Right ventricle myocardium superior (tissue), 1 donor: ENCODE measurements around the gene HIPK2. TPM values are rescaled to one million over a fixed set of nuclear protein-coding genes. Genes with fewer than 3 reads are reported as not detected.

Experiments
- ATAC-seq: fragments of 200-7000 bp; cut with Tn5 transposase; one replicate; pipeline ENCODE4 v1.9.1; 2020; ENCODE audit warnings: mild to moderate bottlenecking; ENCODE audit not compliant: poor library complexity
- DNase-seq: peaks from one replicate; pipeline ENCODE4 v3.0.0-alpha.2; 2020
- intact Hi-C: fragments of 100-400 bp; cut with DNase I; formaldehyde crosslinking; loops from one replicate; pipeline ENCODE4 v1.11.2; 2022
- total RNA-seq: library from RNA; stranded (reverse); fragmentation: NEBNext Ultra II Directional; extraction: Animal tissue kit (Norgen Biotek cat#: 25700); gene quantifications from one replicate; pipeline ENCODE4 v1.2.1, GENCODE V29; 2021
- donor health status: DM: no; HTN: yes; CAD: no; lungs with severe emphysema.

The HIPK2 gene
- total RNA-seq, 1 donor from 2014 or later = 88.5 TPM

GRCh38 chr7:139595806-139596205 lies 182.0 kb downstream of the HIPK2 start:
- DNase-seq (no peak), ATAC-seq (no peak)
- intact Hi-C loops = no loop called here

DNA sequence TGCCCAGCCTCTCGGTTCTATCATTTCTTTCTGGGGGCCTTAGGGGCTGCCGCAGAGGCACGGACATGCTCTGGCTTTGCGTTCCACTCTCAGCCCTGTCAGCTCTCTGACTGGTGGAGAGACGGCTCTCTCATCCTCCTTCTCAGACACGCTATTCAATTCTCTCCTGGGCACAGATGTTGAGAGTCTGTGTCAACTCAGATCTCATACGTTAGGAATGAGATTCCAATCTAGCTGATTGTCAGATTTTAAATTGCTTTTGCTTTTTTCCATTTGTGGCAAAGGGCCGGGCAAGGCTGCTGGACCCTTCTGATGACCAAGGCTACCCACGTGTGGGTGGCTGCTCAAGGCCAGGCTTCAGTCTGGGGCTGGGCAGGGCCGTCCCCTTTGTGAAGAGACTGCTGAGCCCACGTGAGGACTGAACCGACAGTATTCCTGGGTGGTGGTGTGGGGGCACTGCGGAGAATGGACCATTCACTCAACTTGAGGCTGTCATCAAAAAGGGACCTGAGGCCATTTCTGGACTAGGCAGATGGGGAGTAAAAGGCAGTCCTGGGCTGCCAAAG lies 182.8 kb downstream of the HIPK2 start:
- intact Hi-C loops = no loop called here
- DNase-seq (no peak), ATAC-seq (no peak)

GRCh38 chr7:139594090-139594489 lies 183.7 kb downstream of the HIPK2 start:
- intact Hi-C loops = no loop called here
- no peak for DNase-seq
- ATAC-seq = no peak

- intact Hi-C loops = no loop called here
- ATAC-seq (no peak), DNase-seq (no peak)
Measured at GRCh38 chr7:139592801-139593461, 184.9 kb downstream of the HIPK2 start.

DNA sequence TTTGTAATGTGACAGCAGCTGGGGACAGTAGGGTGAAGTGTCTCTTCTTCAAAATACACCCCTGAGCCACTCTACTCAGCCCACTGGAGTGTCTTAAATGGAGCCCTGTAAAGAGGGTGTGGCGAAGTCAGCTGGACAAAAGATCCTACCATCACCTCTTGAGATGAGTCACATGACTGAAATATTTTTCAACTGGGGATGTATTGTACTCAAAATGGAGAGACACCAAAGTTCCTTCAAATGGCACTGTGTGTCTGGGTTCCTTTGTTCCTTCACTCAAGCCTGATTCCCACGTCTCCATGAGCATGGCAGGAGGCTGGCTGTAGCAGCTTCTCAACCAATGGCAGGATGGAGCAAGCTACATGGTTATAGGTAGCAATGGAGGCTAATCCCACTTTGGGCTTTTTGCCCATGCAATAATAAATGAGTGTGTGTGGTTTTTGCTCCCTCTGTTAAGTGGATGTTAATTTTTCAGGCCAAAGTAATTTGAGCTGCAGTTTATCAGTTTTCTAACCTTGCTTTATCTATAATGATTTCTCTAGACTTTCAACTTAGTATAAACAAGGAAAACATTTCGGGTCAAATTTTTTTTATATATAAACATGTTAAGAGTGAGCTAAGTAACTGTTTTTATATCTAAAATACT lies 186.1 kb downstream of the HIPK2 start:
- ATAC-seq = no peak
- intact Hi-C loops = no loop called here
- DNase-seq = no peak

DNA sequence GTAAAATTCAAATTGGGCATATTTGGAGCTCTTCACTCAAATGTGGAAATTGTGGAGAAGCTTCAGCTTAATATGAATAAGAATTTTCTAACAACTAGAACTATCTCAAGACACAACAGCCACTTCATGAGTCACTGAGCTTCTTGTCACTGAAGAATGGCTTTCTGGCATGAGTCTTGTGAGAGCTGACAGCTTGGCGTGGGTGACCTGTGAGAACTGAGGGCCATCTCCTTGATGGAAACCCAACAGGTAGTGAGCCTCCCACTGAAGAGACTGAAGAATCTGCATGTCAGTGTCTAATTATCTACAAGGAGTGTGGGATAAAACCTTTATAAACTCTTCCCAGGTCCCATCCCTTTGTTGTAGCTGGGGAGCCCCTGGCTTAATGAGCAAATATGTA lies 188.3 kb downstream of the HIPK2 start:
- DNase-seq (no peak), ATAC-seq (no peak)
- intact Hi-C loops = no loop called here

DNA sequence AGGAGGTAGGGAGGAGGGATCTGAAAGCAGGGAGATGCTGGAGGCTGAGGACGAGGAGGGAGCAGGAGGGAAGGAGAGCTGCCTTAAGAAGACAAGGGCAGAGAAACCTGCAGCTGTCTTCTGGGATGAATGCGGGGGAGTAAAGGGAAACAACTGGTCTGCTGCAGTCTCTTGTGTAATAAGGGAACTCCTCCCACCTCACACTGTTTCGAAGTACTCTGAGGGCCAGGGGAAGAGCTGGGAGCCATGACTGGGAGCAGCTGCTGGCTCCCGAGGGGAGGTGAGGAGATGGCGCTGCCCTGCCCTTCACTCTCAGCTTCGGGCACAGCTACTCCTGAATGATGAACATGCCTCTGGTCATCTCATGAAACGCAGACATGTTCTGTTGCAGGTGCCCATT lies 189.2 kb downstream of the HIPK2 start:
- DNase-seq = no peak
- intact Hi-C loops = no loop called here
- peak; percentile 66 for ATAC-seq

DNA sequence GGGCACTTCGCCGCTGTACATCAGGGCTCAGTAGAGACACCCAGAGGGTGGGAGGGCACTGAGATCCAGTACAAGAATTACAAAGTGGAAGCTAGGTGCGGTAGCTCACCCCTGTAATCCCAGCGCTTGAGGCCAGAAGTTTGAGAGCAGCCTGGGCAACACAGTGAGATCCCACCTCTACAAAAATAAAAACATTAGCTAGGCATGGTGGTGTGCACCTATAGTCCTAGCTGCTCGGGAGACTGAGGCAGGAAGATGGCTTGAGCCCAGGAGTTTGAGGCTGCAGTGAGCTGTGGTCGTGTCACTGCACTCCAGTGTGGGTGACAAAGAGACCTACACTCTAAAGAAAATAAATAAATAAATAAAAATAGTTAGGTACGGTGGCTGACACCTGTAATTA lies 190.3 kb downstream of the HIPK2 start:
- intact Hi-C loops = no loop called here

GRCh38 chr7:139586286-139586685 lies 191.5 kb downstream of the HIPK2 start:
- intact Hi-C loops = no loop called here
- DNase-seq (no peak), ATAC-seq (no peak)

More for the DNA sequence above, 190.3 kb downstream of the HIPK2 start:
- DNase-seq (no peak), ATAC-seq (no peak)

- DNase-seq = no peak
- intact Hi-C loops = no loop called here
- ATAC-seq = no peak
Measured at GRCh38 chr7:139585042-139585441, 192.8 kb downstream of the HIPK2 start.

GRCh38 chr7:139583826-139584553 lies 193.8 kb downstream of the HIPK2 start:
- ATAC-seq (no peak), DNase-seq (no peak)
- intact Hi-C loops = no loop called here

DNA sequence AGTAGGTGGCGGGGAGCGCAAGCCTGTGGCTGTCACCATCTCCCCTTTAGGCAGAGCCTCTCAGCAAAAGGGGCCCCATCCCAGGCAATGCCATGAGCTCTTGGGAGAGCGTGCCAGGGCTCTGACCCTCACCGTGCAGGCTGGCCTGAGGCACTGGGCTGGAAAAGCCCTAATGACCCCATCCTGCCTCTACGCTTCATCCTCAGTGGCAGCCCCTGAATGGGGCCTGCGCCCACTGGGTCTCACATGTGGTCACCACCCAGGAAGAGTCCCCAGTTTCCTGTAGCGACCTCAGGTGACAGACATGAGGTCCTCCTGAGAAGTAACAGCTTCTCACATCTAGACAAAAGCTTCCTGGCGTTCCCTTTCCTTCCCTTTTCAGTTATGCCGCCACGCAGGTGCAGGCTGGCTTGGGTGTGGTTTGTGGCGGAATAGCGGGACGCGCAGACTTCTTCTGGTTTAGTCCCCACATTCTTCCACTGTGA lies 195.1 kb downstream of the HIPK2 start:
- ATAC-seq (no peak), DNase-seq (no peak)

DNA sequence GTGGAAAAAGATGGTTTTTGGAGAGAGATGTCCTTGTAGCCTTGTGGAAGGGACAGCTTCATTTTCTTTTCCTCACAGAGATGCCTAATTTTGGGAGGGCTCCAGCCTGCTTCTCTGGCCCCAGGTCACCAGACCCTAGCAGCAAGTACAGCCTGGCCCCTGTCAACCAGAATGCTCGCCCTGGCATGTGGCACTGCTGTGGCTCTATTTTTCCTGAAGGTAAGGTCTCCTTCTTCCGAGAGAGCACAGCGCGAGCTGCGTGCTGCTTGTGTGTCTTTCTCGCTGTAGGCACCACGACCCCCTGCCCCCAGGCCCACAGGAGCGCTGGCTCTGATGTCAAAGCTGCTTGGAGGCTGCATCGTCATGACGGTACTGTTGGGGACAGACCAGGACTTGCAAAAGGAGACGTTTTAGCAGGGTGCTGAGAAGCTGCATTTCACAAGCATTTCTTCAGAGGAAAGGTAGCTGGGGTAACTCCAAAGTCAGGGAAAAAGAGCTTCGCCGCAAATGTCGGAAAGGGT lies 195.6 kb downstream of the HIPK2 start:
- no peak for DNase-seq
- no peak for ATAC-seq
- intact Hi-C loops = no loop called here

More for the DNA sequence above, 195.1 kb downstream of the HIPK2 start:
- intact Hi-C loops = no loop called here

- DNase-seq (no peak), ATAC-seq (no peak)
- intact Hi-C loops = no loop called here
Measured at GRCh38 chr7:139580435-139580834, 197.4 kb downstream of the HIPK2 start.

DNA sequence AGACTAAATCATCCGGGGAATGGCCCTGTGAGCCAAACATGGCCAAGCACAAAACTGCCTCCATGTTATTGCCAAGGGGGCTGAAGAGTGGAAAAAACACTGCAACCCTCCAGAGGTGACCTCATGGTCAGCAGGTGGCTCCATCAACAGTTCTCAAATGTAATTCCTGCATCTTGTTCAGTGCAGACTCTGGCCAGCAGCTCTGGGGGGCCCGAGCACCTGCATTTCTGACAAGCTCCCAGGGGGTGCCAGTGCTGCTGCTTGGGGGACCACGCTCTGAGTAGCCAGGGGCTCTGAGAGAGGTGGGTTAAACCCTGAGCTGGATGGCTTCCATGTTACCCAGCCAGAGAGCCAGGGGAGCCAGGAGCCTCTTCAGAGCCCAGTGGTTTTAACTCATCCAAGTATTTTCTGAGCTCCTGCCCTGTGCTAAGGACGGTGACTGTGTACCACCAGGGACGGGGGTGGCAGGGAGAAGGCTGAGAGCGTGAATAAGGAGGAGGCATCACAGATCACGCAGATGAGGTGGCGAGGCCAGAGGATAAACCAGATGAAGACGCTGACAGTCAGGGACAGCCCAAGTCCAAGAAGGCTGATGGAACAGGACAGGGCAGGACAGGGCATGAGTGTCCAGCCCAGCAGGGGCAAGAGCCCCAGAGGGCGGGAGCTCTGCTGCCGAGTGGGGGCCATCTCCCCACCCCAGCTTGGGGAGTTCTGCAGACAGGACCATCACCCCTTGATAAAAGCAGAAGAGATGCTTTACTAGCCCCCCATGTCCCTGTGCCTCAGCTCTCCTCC lies 201.4 kb downstream of the HIPK2 start:
- intact Hi-C loops = no loop called here
- no peak for ATAC-seq
- DNase-seq = no peak

- intact Hi-C loops = no loop called here
- ATAC-seq (no peak), DNase-seq (no peak)
Measured at GRCh38 chr7:139575338-139575680, 202.5 kb downstream of the HIPK2 start.

DNA sequence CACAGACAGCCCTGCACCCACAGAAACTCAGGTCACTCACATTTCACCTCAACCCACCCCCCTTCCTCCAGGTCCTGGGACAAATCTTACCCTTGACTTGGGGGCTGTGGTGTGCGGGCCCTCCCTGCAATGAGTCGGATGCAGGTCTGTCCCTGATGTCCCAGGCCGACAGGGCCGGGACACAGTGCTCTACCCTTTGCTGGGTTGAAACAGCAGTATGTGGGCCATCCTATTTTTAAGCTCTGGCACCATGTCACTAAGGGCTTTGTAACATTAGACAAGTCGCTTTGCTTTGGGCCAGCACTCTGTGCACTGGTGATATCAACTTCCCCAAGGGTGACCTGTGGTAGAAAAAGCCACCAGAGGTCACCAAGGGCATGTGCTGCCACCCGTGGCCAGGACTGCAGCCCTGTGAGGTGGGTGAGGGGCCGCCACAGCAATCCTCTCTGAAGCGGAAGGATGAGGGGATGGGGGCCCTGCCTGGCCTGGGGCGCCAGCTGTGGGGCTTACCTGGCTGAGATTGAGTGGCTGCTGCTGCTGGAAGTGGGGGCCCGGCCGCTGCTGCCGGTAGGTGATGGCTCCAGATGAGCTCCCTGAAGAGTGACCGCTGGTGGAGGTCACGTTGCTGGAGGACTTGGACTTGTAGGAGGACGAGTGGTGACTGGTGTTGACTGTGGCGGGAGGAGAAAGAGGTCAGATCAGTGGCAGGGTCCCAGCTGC lies 203.0 kb downstream of the HIPK2 start:
- DNase-seq (peak; percentile 52), ATAC-seq (peak; percentile 94)
- intact Hi-C loops = no loop called here

DNA sequence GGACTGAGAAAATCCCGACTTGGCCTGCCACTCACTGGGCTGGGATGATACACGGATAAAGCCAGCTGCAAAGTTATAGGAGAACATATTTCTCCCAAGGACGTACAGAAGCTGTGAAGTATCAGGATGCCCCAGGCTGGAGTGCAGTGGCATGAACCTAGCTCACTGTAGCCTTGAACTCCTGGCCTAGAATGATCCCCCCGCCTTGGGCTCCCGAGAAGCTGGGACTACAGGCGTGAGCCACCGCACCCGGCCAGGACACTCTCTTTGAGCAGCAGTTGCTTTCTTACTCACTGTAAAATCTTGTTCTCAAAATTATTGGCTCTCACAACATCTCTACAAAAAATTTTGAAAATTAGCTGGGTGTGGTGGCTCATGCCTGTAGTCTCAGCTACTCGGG lies 203.9 kb downstream of the HIPK2 start:
- DNase-seq = no peak
- no peak for ATAC-seq
- intact Hi-C loops = no loop called here
